GM06990 (cell line): ENCODE results near the gene PRDM5.

Experiments
- DNase-seq: peaks from one replicate; pipeline ENCODE4 v3.0.0-alpha.2; 2011; ENCODE audit not compliant: insufficient read length; ENCODE audit errors: extremely low read depth
- H3K27me3 ChIP-seq: replicated peaks from 2 replicates; pipeline ENCODE4 v1.6.0; 2011; ENCODE audit warnings: low read length; ENCODE audit not compliant: control insufficient read depth, insufficient read depth
- H3K36me3 ChIP-seq: 2 replicates; pipeline ENCODE4 v1.5.1; 2011; ENCODE audit warnings: low read length; ENCODE audit not compliant: control insufficient read depth, insufficient read depth
- H3K4me3 ChIP-seq: replicated peaks from 2 replicates; pipeline ENCODE4 v1.5.1; 2011; ENCODE audit warnings: low read depth, mild to moderate bottlenecking, control low read depth, low read length
- TF ChIP-seq, protein P1 (sequence below): IDR thresholded peaks from 2 replicates; pipeline ENCODE4 v1.5.1; 2011; ENCODE audit warnings: low read length, control low read depth, mild to moderate bottlenecking, inconsistent platforms; ENCODE audit not compliant: insufficient read depth, poor library complexity, severe bottlenecking

PRDM5 gene

DNA sequence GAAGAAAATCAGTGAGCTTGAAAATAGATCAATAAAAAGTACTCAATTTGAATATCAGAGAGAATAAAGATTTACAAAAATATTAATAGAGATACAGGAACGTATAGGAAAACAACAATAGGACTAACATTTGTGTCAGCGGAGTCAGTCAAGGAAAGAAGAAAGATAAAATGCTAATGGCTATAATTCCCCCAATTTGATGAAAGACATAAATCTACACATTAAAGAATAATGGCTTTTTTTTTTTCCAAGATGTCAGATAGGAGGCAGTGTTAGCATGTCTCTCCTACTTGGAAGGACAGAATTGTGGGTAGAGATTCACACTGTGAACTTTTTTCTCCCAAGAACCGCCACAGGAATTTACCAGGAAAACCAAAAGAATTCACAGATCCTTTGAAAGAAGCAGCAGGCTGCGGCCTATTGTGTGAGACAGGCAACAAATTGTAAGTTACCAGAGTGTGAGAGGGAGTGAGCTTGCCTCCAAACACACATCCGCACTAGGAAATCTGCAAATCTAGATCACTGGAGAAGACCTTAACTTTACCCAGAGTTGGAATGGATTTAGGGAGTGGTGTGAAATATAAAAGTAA, 249.9 kb downstream of the PRDM5 start:
- Histone ChIP-seq H3K27me3 (no peaks in the 10 kb centered on the region), H3K36me3 (no peaks in the 10 kb centered on the region), H3K4me3 (no peak overlapping the region)
- TF ChIP-seq, protein P1, sequence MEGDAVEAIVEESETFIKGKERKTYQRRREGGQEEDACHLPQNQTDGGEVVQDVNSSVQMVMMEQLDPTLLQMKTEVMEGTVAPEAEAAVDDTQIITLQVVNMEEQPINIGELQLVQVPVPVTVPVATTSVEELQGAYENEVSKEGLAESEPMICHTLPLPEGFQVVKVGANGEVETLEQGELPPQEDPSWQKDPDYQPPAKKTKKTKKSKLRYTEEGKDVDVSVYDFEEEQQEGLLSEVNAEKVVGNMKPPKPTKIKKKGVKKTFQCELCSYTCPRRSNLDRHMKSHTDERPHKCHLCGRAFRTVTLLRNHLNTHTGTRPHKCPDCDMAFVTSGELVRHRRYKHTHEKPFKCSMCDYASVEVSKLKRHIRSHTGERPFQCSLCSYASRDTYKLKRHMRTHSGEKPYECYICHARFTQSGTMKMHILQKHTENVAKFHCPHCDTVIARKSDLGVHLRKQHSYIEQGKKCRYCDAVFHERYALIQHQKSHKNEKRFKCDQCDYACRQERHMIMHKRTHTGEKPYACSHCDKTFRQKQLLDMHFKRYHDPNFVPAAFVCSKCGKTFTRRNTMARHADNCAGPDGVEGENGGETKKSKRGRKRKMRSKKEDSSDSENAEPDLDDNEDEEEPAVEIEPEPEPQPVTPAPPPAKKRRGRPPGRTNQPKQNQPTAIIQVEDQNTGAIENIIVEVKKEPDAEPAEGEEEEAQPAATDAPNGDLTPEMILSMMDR = no peak
- no peak for DNase-seq

DNA sequence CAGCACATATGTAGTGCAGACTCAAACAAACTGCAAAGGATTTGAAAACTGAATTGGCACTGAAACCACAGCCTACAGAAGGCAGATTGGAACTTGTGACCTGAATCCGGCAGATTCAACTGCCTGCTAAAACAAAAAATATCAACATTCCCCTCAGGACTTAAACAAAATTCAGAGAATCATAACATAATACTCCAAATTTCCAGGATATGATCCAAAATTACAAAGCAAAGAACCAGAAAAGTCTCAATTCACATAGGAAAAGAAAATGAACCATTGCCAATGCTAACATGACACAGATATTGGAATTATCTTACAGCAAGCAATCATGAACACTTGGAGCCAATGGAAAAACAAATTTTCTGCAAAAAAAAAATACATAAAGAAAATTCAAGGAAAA, 250.4 kb downstream of the PRDM5 start:
- Histone ChIP-seq H3K36me3 (no peaks in the 10 kb centered on the region), H3K27me3 (no peaks in the 10 kb centered on the region), H3K4me3 (no peak overlapping the region)
- TF ChIP-seq, protein P1 = no peak
- DNase-seq = no peak

DNA sequence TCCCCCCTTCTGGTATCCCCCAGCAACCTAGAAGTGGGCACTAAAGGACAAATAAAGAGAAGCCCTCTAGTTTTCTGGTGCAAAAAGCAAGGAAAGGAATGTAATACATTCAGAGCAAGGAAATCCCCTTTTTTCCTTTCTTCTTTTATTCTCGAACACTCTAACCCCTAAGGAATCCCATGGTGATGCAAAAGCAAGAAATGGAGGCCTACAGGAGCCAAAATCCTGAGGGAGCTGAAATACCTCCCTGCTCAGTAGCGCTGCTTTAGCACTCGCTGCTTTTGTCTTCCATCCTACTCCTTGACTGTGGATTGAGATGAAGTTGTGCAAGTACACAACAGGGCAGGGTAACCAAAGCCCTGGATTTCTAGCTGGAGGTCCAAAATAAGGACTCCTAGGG, 251.0 kb downstream of the PRDM5 start:
- no peak for DNase-seq
- Histone ChIP-seq H3K4me3 (no peak overlapping the region), H3K27me3 (no peaks in the 10 kb centered on the region), H3K36me3 (no peaks in the 10 kb centered on the region)
- TF ChIP-seq, protein P1 = no peak

DNA sequence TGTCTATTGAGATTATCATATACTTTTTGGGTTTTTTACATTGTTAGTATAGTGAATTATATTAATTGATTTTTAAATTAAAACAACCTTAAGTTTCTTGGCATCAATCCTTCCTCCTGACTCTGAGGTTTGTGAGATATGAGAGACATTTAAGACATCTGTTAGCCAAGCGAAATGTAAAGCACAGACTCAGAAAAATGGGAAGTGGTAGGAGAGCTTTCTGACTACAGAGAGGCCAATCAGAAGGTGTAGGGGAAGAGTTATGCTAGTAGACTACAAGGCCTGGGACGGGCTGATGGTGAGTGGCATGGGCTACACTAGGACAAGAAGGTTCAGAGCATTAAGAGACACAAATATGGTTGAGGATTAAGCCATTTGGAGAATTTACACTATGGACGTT, 255.4 kb downstream of the PRDM5 start:
- Histone ChIP-seq H3K4me3 (no peak overlapping the region), H3K27me3 (no peaks in the 10 kb centered on the region), H3K36me3 (no peaks in the 10 kb centered on the region)
- DNase-seq = no peak
- TF ChIP-seq, protein P1 = no peak

DNA sequence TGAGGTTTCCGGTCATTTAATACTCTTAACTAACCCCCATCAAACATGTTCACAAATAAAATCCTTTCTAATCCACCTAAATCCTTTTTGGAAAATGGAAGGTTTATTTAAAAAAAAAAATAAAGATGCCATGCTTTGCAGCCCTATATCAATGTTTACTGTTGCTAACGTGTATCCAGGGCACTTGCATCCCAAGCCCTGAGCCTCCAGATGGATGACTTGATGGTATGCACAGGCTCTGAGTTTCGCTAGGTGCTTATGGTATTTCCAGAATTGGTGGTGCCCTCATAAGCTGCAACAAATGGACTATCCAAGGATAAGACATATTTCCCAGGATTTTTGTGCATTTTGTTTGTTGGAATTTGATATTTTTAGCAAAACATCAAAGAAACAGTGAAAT, 257.7 kb downstream of the PRDM5 start:
- H3K36me3 ChIP-seq = no peaks in the 10 kb centered on the region
- H3K4me3 ChIP-seq = no peak overlapping the region
- no peak for DNase-seq
- H3K27me3 ChIP-seq = no peaks in the 10 kb centered on the region
- TF ChIP-seq, protein P1 = no peak
